HCT116 (cell line): ENCODE measurements around the gene SRP68. TPM values are rescaled to one million over a fixed set of nuclear protein-coding genes. Genes with fewer than 3 reads are reported as not detected.

Experiments used
- ATAC-seq: fragments of 200-7000 bp; cut with Tn5 transposase; 2 replicates; pipeline ENCODE4 v1.9.1; 2020; ENCODE audit warnings: mild to moderate bottlenecking, moderate library complexity
- BruUV-seq: library from RNA; stranded (reverse); fragments of 400-500 nt; replicated peaks from 2 replicates; lab custom pipeline; 2021; lab: Mats Ljungman, UMichigan
- CTCF ChIA-PET: fragments of 300-600 bp; sonication (Branson Sonifier 250); formaldehyde crosslinking; loops from one replicate; lab custom pipeline; 2021; ENCODE audit warnings: antibody characterized with exemption; lab: Charles Lee
- POLR2A ChIA-PET: fragments of 300-600, 350-600 bp; sonication (Branson Sonifier 250); formaldehyde crosslinking; loops from one replicate; lab custom pipeline; 2021; ENCODE audit warnings: antibody characterized with exemption; lab: Charles Lee
- RAD21 ChIA-PET, 2 experiments: fragments of 300-600 bp; sonication (Branson Sonifier 250); formaldehyde crosslinking; loops; one replicate each; lab custom pipeline; 2023; ENCODE audit warnings: low total read pairs in 2 of 2; ENCODE audit not compliant: uncharacterized antibody in 2 of 2, unreplicated experiment in 2 of 2, low non-redundant PET in 1 of 2; lab: Charles Lee
- DNase-seq: peaks from one replicate; pipeline ENCODE4 v3.0.0-alpha.2; 2010; ENCODE audit warnings: low read depth, low spot score
- H2AFZ ChIP-seq: fragments of 200-600 bp; shearing (Covaris generic), sonication (generic); 2 replicates; pipeline ENCODE4 v1.6.1; 2017; ENCODE audit warnings: low read depth, mixed run types, mixed read lengths, antibody characterized with exemption, low read length; ENCODE audit not compliant: poor library complexity, severe bottlenecking
- H3K27ac ChIP-seq: 2 replicates; pipeline ENCODE4 v1.5.1; 2012; ENCODE audit warnings: low read depth, low read length
- H3K27me3 ChIP-seq: fragments of 200-600 bp; sonication (generic); 2 replicates; pipeline ENCODE4 v1.6.1; 2016; ENCODE audit warnings: mixed run types, low read length, mixed read lengths; ENCODE audit not compliant: insufficient read depth
- H3K36me3 ChIP-seq, 2 experiments: fragments of 200-500 bp in 1 of 2; fragments of 200-600 bp in 1 of 2; sonication (Bioruptor generic) in 1 of 2; sonication (generic) in 1 of 2; 2 replicates each; pipeline versions ENCODE4 v1.5.1 to v1.6.1; 2014 to 2016; ENCODE audit warnings: low read length in 2 of 2, inconsistent platforms in 1 of 2, mixed read lengths in 1 of 2, mixed run types in 1 of 2; ENCODE audit not compliant: insufficient read depth in 2 of 2, control insufficient read depth in 1 of 2
- H3K4me1 ChIP-seq, 2 experiments: fragments of 200-600 bp in 1 of 2; sonication (generic) in 1 of 2; 2 replicates each; pipeline versions ENCODE4 v1.5.1 to v1.6.1; 2012 to 2017; ENCODE audit warnings: low read length in 2 of 2, inconsistent platforms in 1 of 2, mild to moderate bottlenecking in 1 of 2, mixed read lengths in 1 of 2, mixed run types in 1 of 2, moderate library complexity in 1 of 2; ENCODE audit not compliant: insufficient read depth in 2 of 2, control insufficient read depth in 1 of 2
- H3K4me2 ChIP-seq: fragments of 200-600 bp; sonication (generic); 2 replicates; pipeline ENCODE4 v1.6.1; 2017; ENCODE audit warnings: mixed run types, low read length, mixed read lengths
- H3K4me3 ChIP-seq, 2 experiments: fragments of 200-600 bp in 1 of 2; sonication (generic) in 1 of 2; replicated peaks in 1 of 2; 2 replicates each; pipeline ENCODE4 v1.5.1; 2011 to 2016; ENCODE audit warnings: low read length in 2 of 2, control low read depth in 1 of 2, low read depth in 1 of 2, mild to moderate bottlenecking in 1 of 2, mixed read lengths in 1 of 2, mixed run types in 1 of 2
- H3K79me2 ChIP-seq: fragments of 200-600 bp; sonication (generic); 2 replicates; pipeline ENCODE4 v1.6.1; 2017; ENCODE audit warnings: mild to moderate bottlenecking, mixed run types, low read length, moderate library complexity, mixed read lengths; ENCODE audit not compliant: insufficient read depth
- H3K9ac ChIP-seq: fragments of 200-600 bp; sonication (generic); 2 replicates; pipeline ENCODE4 v1.6.1; 2016; ENCODE audit warnings: low read length, mixed read lengths
- H3K9me2 ChIP-seq: fragments of 200-600 bp; sonication (generic), shearing (Covaris generic); 2 replicates; pipeline ENCODE4 v1.6.1; 2017; ENCODE audit warnings: mixed run types, mild to moderate bottlenecking, moderate library complexity; ENCODE audit not compliant: insufficient read depth
- H3K9me3 ChIP-seq, 2 experiments: fragments of 200-500 bp in 1 of 2; fragments of 200-600 bp in 1 of 2; sonication (Bioruptor generic) in 1 of 2; sonication (generic) in 1 of 2; 2 replicates each; pipeline ENCODE4 v1.6.1; 2014 to 2017; ENCODE audit warnings: low read length in 2 of 2, mixed read lengths in 2 of 2, inconsistent platforms in 1 of 2, low read depth in 1 of 2, mild to moderate bottlenecking in 1 of 2, mixed run types in 1 of 2, moderate library complexity in 1 of 2; ENCODE audit not compliant: control insufficient read depth in 1 of 2, insufficient read depth in 1 of 2
- H4K20me1 ChIP-seq: fragments of 200-600 bp; sonication (generic), shearing (Covaris generic); 2 replicates; pipeline ENCODE4 v1.6.1; 2017; ENCODE audit warnings: mixed run types, mild to moderate bottlenecking, moderate library complexity; ENCODE audit not compliant: insufficient read depth
- EGR1 ChIP-seq: IDR thresholded peaks from 2 replicates; pipeline ENCODE4 v1.6.1; 2012; ENCODE audit warnings: low read depth
- ELF1 ChIP-seq: IDR thresholded peaks from 2 replicates; pipeline ENCODE4 v1.6.1; 2012; ENCODE audit warnings: low read depth, borderline replicate concordance
- EZH2phosphoT487 ChIP-seq: fragments of 200-600 bp; IDR thresholded peaks from 2 replicates; pipeline ENCODE4 v1.6.1; 2018; ENCODE audit warnings: antibody characterized with exemption, borderline replicate concordance
- POLR2A ChIP-seq: IDR thresholded peaks from 2 replicates; pipeline ENCODE4 v1.7.0; 2011; ENCODE audit warnings: borderline replicate concordance; ENCODE audit not compliant: insufficient read depth, insufficient read length; ENCODE audit errors: extremely low read depth
- SP1 ChIP-seq: IDR thresholded peaks from 2 replicates; pipeline ENCODE4 v1.6.1; 2012; ENCODE audit warnings: low read depth
- SRF ChIP-seq: IDR thresholded peaks from 2 replicates; pipeline ENCODE4 v1.6.1; 2012; ENCODE audit warnings: low read depth
- TCF7L2 ChIP-seq: IDR thresholded peaks from 2 replicates; pipeline ENCODE4 v1.7.0; 2011; ENCODE audit warnings: borderline replicate concordance, inconsistent platforms; ENCODE audit not compliant: insufficient read depth, insufficient read length; ENCODE audit errors: extremely low read depth
- intact Hi-C: fragments of 100-400 bp; cut with micrococcal nuclease; formaldehyde crosslinking; loops from 2 replicates; pipeline ENCODE4 v1.10.0; 2022
- total RNA-seq: library from RNA; stranded (reverse); gene quantifications from one replicate; pipeline ENCODE4 v1.2.1, GENCODE V29; 2021; ENCODE audit not compliant: unreplicated experiment

Gene SRP68
- total RNA-seq, 1 experiment from 2014 or later = 152 TPM

- no peak for DNase-seq
- H2AFZ ChIP-seq = no peak overlapping the region
- RAD21 ChIA-PET = interaction anchor here in 1 of 2 experiments (0.6 kb wide), 1 partner anchor 181 kb away, joined by 6 read pairs; the partner anchor contains the start of gene TRIM65
- TF ChIP-seq TCF7L2 (no peak), SRF (no peak), EGR1 (no peak), POLR2A (no peak), SP1 (no peak), ELF1 (no peak)
- H3K9ac ChIP-seq = no peak overlapping the region
- H3K9me2 ChIP-seq = no peaks in the 10 kb centered on the region
- peaks cover 8% of the 10 kb centered on the region; the same call in 1 of the 2 replicates for H3K27me3 ChIP-seq
- no peak overlapping the region for H3K4me2 ChIP-seq
- no peak overlapping the region for H3K27ac ChIP-seq
- CTCF ChIA-PET = no interaction called here
- H3K4me3 ChIP-seq = no peak overlapping the region
- H3K36me3 ChIP-seq = no peaks in the 10 kb centered on the region; a peak in 1 of 4 replicates
- H3K9me3 ChIP-seq = no peaks in the 10 kb centered on the region
- no TSS peak for BruUV-seq
- POLR2A ChIA-PET = no interaction called here
- H3K79me2 ChIP-seq = peaks cover 2% of the 10 kb centered on the region; the same call in 1 of the 2 replicates
- H3K4me1 ChIP-seq = peaks cover 4 to 5% of the 10 kb centered on the region in 2 experiments
- H4K20me1 ChIP-seq = no peaks in the 10 kb centered on the region
- no peak for ATAC-seq
- intact Hi-C loops = no loop called here
Measured at GRCh38 chr17:76077584-76078110, 5.3 kb upstream of the SRP68 start.

GRCh38 chr17:76076765-76077583 is 4.7 kb upstream of the SRP68 start:
- POLR2A ChIA-PET = no interaction called here
- Histone ChIP-seq H3K9me2 (no peaks in the 10 kb centered on the region), H3K4me2 (no peak overlapping the region), H3K79me2 (peaks cover 8% of the 10 kb centered on the region), H3K4me3 (no peak overlapping the region)
- RAD21 ChIA-PET = interaction anchor here in 1 of 2 experiments (0.6 kb wide), 1 partner anchor 180 kb away, joined by 6 read pairs; the partner anchor contains the start of gene TRIM65
- no TSS peak for BruUV-seq
- no peak for ATAC-seq
- CTCF ChIA-PET = no interaction called here
- no peak for TF ChIP-seq EZH2phosphoT487
- TF ChIP-seq, all 23 proteins: peak for 0
- Histone ChIP-seq H3K9ac (no peak overlapping the region), H3K27me3 (peaks cover 8% of the 10 kb centered on the region; the same call in 1 of the 2 replicates), H4K20me1 (no peaks in the 10 kb centered on the region), H3K27ac (no peak overlapping the region), H3K4me1 (peaks cover 4 to 7% of the 10 kb centered on the region in 2 experiments), H3K36me3 (no peaks in the 10 kb centered on the region), H3K9me3 (no peaks in the 10 kb centered on the region), H2AFZ (no peak overlapping the region)
- DNase-seq = no peak
- intact Hi-C loops = no loop called here
